GM21367 (cell line): ENCODE measurements around the gene MCIDAS.
A peak's percentile ranks its signal among the peaks of the same experiment; 100 is the strongest.

Experiments
- ATAC-seq: cut with Tn5 transposase; IDR thresholded peaks from one replicate; pipeline ENCODE4 v1.9.1; 2021; ENCODE audit not compliant: unreplicated experiment

The MCIDAS gene

DNA sequence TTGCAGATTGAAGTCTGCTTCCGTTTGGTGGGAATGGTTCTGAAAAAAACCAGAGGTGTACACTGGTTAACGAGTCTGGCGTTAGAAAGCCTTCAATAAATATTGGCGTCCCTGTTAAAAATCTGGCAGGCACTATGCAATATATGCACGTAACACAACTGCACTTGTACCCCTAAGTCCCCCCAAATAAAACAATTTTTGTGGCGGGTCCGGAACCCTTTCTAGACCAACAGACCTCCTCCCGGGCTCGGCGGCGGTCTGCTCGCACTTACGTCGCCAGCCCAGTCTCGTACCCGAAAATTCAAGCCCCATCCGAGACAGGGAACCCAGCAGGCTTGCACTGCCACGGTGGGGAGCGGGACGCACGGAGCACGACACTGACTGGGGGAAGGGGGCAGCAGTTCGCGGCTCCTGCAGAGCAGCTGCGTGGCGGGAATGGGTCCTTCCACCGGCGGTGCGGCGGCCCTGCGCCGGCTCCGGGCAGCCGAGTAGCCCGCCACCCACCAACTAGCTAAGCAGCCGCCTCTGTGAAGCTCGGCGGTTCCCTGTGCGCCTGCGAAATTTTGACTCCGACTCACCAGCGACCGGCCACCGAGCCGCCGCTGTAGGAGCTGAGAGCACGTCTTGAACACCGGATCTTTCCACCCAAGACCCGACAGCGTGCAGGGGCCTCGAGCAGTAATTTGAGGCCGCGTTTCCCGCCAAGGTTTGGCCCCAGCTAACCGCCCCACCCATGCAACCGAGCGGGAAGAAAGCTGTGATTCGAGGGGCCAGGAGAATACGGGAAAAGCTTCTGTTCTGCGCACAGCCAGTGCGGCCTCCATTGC is 3.9 kb downstream of the MCIDAS start:
- no peak for ATAC-seq

DNA sequence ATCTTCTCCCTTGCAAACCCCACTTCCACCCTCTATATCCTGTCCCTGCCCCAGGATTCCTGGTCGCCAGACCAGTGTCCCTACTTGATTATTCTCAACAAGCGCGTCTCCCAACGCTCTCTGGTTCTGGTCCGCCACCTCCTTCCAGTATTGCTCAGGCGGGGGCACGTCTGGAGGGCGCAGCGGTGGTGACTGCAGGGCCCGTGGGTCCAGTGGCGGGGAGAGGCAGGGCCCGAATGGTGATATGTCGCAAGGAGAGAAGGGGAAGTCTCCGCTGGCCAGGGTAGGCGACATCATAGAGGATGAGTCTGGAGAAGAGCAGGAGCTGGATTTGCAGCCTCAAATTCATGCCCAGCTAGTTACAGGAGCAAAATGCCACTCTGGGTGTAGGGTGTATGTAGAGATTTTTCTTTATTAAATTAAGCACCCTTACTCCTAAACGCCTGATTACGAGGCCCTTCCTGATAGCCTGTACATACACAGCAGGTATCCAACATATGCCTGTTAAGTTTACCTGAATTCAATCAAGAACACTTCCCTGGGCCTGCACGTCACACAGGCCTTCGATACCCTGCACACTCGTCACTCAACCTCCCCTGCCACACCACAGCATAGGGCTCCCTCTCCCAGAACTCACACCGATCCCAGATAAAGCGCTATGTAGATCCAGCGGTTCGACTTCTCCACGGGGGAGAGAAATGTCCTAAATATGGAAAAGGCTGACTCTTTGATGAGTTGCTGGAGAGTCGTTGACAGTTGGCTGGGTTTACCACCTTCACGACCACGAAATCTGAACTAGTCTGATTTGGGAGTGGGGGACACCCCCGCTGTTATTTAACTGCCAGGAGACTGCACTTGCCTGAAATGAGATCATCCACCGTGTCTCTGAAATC is 4.8 kb downstream of the MCIDAS start:
- no peak for ATAC-seq

GRCh38 chr5:55220433-55221185 is 6.5 kb downstream of the MCIDAS start:
- ATAC-seq, result no peak

GRCh38 chr5:55219770-55220169 is 7.3 kb downstream of the MCIDAS start:
- ATAC-seq, result no peak

DNA sequence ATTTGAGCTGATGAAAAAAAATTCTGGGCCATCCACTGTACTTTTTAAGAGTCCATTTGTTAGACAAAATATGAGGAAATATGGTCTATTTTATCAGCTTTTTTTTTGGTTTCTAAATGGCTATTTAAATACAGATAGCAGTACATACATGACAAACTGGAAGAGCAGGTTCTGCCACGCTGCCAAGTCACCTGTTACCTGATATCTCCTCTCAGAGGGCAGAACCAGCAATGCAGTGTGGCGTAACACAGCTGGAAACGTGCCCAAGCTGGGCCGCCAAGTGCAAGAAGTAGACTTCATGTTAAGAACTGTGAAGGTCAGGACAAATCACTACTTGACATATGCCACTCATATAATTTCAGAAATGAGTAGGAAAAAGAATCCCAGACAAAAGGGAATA is 8.1 kb downstream of the MCIDAS start:
- no peak for ATAC-seq

GRCh38 chr5:55211184-55211874 is 15.8 kb downstream of the MCIDAS start:
- no peak for ATAC-seq

DNA sequence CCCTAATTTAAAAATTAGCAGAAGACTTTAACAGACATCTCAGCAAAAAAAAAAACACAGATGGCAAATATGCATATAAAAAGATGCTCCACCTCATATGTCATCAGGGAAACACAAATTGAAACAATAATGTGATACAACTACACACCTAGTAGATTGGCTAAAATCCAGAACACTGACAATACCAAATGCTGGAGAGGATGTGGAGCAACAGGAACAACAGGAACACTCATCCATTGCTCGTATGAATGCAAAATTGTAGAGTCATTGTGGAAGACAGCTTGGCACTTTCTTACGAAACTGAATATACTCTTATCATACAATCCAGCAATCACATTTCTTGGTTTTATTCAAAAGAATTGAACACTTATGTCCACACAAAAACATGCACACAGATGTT is 22.1 kb downstream of the MCIDAS start:
- ATAC-seq, result no peak

- ATAC-seq, result no peak
These were observed 36.0 kb downstream of the MCIDAS start for GRCh38 chr5:55191165-55191564.

GRCh38 chr5:55188656-55189540 is 38.2 kb downstream of the MCIDAS start:
- ATAC-seq, result no peak

- ATAC-seq, result no peak
These were observed 39.7 kb downstream of the MCIDAS start for GRCh38 chr5:55187370-55187769.

DNA sequence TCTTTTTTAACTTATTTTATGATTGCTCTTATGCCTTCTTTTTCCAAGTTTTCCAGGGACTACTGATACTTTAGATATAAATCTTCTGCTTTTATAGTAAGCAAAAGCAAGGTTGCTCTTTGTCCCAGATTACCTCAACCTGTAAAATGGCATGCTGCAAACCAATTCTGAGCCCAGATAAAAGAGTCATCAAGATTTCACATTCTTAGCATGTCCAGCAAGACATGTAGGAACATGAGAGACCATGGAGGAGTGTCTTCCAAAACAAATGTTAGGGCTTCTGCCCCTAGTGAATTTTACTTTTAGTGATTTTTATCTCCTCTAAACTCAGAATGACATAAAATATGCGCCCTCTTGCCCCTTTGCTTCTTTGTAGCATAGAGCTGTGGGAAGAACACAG is 47.1 kb downstream of the MCIDAS start:
- no peak for ATAC-seq

DNA sequence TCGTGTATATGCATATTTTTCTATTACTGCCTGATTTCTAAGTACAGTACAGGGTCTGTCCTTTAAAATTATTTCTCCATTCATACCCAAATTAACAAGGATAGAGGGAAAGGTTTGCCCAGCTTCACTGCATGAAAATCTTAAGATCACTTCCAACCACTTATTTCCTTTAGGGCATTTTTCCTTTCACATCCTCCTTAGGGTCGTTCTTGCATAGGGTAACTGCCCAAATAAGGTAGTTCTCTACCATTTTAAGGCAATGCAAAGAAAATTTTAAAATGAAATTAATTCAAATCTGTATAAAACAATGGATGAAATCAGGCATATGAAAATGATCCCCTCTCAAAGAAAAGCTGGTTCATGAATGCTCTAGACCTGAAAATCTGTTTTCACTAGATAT is 50.0 kb downstream of the MCIDAS start:
- ATAC-seq, result no peak

DNA sequence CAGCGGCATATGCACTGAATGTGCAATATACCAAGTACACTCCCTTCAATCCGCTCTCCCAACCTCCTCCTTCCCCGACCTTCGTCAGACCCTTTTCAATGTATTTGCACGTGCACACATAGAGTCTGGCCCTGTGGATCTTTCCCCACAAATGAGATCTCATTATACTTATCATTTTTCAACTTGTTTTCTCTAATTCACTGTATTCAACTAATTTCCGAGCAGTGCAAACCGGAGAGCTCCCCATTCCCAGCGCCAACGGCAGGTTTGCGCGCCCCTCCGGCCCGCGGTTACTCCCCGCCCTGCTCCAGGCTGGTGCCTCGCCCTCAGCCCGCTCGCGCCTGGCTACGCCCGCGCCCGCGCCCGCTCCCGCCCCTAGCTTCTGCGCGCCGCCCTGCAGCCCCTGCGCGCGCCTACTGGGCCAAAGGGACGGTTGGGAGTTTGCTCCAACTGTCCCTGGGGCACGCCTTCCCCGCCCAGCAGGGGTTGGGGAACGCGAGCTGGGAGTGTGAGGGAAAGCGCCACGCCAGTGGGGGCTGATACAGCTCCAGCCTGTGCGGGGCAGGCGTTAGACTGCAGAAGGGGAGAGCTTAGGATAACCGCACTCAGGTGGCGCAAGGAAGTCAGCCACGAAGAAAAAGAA is 50.8 kb downstream of the MCIDAS start:
- no peak for ATAC-seq

DNA sequence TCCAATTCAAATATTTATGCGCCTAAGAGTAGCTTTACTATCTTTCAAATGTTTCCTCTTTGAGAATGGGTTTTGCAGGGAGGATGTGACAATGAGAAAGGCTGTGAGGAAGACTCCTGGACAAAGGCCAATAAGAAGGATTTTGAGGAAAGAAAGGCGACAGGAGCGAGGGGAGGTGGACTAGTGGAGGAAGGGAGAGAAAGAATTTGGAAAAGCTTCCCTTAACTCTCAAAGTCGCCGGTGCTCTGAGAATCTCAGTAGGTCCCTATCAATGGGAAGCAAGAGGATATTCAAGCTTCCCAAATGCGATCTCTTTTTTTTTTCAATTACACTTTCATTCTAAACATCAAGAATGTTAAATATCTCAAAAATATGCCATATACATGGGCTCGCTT is 51.3 kb downstream of the MCIDAS start:
- ATAC-seq, result no peak

GRCh38 chr5:55173687-55174230 is 53.4 kb downstream of the MCIDAS start:
- peak; percentile 9 for ATAC-seq

DNA sequence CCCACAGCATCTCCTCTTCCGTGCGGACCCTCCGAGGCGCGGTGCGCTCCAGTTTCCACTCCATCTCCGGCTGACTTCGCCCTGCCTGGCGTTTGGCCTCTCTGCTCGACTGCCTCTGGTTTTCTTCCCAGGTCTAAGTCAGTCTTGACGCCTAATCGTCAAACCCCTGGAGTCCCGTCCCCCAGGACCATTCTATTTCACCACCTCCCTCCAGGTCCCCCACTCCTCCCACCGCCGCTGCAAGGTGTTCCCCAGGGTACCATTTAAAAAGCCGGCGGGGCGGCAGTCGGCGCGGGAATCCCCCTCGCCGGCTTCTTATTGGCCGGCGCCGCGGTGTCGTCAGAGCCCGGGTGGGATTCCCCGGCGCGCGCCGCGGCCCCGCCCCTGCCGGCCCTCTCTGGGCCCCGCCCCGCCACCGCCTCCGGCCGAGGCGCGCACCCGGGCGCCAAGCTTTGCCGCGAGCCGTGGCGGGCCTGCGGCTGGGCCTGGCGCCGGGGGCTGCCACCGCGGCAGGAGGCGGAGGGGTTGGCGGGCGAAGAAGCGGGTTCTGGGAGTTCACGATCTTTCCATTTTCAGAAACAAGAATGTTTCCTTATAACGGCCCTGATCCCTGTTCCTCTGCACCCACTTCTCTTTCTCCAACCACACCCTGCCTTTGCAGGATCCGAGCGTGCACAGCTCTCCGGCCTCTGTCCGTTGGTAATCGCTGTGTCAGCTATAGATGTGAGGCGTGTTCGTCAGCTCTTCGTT is 54.0 kb downstream of the MCIDAS start, which contains the start of gene CDC20B:
CDC20B (minus strand) TSS at position 241 of the 750 bp plus-strand sequence; CDS start at position 64, 177 bp downstream.
- peak; percentile 84 for ATAC-seq

DNA sequence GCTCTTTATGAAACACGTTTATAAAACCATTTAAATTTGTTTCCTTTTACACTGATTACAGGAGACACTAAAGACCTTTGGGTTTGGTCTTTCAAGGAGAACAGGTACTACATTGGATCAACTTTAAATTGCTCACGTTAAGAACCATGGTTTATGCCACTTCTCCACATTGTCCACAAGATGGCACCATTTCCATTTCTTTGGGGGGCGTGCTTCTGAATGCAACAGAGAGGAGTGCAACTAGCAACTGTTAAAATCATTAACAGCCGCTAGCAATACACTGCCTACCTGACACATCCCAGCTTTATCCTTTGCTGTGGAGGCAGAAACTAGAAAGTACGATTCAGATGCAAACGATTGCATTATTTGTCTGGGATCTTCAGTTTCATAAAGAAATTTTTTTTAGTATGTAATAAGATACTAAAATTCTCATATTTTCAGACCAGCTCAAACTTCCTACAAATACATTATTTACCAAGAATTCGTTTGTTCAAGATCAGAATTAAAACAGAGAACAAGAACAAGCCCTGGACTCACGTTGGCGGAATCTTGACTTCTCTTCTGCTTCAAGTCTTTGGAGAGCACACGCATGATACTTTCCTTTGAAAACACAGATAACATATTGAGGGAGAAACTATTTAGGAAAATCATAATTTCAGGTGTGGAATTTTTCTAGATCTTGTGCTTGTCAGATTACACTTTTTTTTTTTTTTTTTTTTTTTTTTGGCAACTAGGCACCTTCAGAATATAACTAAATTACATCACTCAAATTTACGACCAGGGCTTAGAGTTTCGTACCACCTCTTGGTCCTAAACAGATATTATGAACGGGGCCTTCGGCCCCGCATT is 54.8 kb downstream of the MCIDAS start:
- ATAC-seq, result peak; percentile 58
